ENCODE results near the gene ARHGAP21. TPM values are rescaled to one million over a fixed set of nuclear protein-coding genes. Genes with fewer than 3 reads are reported as not detected.

The ARHGAP21 gene
- total and polyA plus RNA-seq, 2 donors = 33.7 to 233 TPM

DNA sequence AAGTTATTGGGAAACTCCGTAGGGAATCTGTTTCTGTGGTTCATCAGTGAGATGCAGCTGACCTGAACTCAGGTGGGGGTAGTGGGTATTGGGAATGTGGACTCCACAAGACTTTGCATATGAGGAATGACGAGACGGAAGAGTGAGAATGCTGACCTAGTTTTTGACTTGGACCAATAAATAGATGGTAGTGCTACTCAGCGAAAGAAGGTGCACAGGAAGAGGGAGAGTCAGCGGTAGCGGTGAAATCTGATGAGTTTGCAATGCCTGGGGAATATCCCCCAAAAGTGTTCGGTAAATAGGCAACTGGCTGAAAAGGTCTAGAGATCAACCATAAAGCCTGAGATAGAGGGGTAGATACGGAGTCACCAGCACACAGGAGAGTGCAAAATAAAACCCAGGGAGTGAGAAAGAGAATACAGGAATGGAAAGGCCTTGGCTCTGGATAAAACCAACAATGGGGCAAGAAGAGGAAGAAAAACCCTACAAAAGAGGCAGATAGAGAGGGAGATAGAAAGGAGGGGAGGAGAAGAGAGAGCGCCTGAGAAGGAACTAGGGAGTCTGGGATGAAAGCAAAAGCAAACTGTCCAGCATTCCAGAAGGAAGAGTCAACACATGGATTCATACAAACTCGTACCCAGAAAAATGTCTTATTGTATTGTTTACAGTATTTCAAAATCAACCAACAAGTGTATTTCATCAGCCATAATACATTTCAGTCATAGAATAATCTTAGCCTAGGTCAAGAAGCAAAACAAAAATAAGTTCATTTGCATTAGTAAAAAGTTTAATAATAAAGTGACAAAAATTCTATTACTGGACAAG lies 5.4 kb downstream of the ARHGAP21 start:
- no peaks in the 10 kb centered on the region for H3K36me3 ChIP-seq (ENCODE audit: insufficient read depth)
- 76% methylated on average over 10 of the region's 10 CpGs for WGBS
- H3K4me1 ChIP-seq (ENCODE audit: insufficient read depth) = no peaks in the 10 kb centered on the region
- H3K27ac ChIP-seq (ENCODE audit: low read depth) = no peak overlapping the region
- H3K4me3 ChIP-seq (ENCODE audit: low read depth, low read length) = no peak overlapping the region
- no peak for DNase-seq (ENCODE audit: extremely low spot score)

DNA sequence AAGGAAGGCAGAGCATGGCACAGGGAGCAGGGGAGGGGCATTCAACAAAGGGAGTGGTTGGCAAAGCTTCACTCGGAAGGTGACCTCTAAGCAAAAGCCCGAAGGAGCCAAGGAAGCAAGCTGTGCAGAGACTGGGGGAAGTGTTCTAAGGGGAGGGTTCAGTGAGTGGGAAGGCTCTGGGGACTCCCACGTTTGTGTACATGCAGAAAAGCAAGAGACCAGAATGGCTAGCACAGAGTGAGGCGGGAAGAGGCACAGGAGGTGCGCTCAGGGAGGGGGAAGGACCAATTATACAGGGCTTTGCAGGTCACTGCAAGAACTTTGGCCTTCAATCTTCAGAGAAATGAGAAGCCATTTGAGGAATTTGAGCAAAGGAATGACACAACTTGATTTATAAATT lies 7.4 kb downstream of the ARHGAP21 start:
- Histone ChIP-seq H3K4me1 (ENCODE audit: insufficient read depth) (no peaks in the 10 kb centered on the region), H3K27ac (ENCODE audit: low read depth) (no peak overlapping the region), H3K36me3 (ENCODE audit: insufficient read depth) (no peaks in the 10 kb centered on the region), H3K4me3 (ENCODE audit: low read depth, low read length) (no peak overlapping the region)
- 63% methylated on average over 5 of the region's 5 CpGs for WGBS
- DNase-seq (ENCODE audit: extremely low spot score) = no peak

DNA sequence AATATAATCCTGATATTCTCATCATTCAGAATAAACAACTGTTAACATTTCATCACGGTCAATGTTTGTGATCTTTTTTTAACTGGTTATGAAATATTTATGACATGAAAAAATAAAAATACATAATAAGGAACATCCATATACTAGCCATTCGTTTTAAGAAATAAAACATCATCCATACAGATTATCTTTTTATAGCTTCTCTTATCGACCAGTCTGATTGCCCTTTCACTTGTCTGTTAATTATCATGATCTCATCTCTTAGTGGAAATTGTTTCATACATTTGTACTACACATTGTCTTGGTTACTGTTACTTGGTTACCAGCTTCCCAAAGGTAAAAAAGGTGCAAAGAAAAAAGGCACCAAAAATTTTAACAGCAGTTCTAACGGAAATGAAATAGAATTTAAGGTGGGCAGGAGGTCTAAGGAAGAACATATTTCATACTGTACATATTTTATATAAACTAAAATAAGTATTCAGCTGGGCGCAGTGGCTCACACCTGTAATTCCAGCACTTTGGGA lies 8.4 kb downstream of the ARHGAP21 start:
- Histone ChIP-seq H3K27ac (ENCODE audit: low read depth) (no peak overlapping the region), H3K4me1 (ENCODE audit: insufficient read depth) (no peaks in the 10 kb centered on the region), H3K36me3 (ENCODE audit: insufficient read depth) (no peaks in the 10 kb centered on the region), H3K4me3 (ENCODE audit: low read depth, low read length) (no peak overlapping the region)
- no peak for DNase-seq (ENCODE audit: extremely low spot score)
- 59% methylated on average over 5 of the region's 5 CpGs for WGBS

DNA sequence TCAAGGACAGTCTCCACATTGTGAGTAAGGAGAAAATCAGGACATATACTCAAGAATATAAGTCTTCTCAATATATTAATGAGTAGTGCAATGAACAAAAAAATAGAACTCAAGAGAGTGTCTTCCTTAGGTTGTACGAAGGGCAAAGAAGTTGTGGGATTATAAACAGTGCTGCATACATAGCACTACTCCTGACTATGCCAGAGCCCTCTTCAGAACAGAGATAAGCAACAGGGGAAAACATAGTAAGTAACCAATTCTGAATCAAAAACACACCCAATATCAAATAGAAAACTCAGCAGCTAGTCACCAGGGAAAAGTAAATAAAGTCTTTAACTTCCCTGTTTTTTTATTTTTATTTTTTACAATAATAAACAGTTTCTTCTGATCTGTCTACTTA lies 10.6 kb downstream of the ARHGAP21 start:
- Histone ChIP-seq H3K4me1 (ENCODE audit: insufficient read depth) (no peaks in the 10 kb centered on the region), H3K27ac (ENCODE audit: low read depth) (no peak overlapping the region), H3K36me3 (ENCODE audit: insufficient read depth) (no peaks in the 10 kb centered on the region), H3K4me3 (ENCODE audit: low read depth, low read length) (no peak overlapping the region)
- DNase-seq (ENCODE audit: extremely low spot score) = no peak
- WGBS = 55% methylated on average over 1 of the region's 1 CpG

DNA sequence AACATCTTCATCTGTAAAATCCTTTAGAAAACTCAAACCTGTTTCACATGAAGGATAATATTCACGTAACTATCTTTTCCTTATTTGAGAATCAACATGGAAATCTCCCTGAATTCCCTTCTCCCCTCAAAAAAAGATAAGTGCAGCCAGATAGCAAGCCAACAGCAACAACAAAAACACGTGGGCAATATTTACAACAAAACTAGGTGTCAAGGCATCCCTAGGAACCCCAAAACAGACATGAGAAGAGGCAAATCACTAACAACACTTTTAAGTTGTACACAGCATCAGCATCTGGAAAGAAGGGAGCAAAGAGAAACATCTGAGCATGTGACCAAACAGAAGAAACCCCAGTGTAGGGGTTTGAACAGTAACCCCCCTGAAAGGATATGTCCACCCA lies 12.2 kb downstream of the ARHGAP21 start:
- no peak overlapping the region for H3K4me3 ChIP-seq (ENCODE audit: low read depth, low read length)
- WGBS = 47% methylated on average over 2 of the region's 2 CpGs
- no peak for DNase-seq (ENCODE audit: extremely low spot score)
- no peak overlapping the region for H3K27ac ChIP-seq (ENCODE audit: low read depth)
- no peaks in the 10 kb centered on the region for H3K36me3 ChIP-seq (ENCODE audit: insufficient read depth)
- H3K4me1 ChIP-seq (ENCODE audit: insufficient read depth) = no peaks in the 10 kb centered on the region

DNA sequence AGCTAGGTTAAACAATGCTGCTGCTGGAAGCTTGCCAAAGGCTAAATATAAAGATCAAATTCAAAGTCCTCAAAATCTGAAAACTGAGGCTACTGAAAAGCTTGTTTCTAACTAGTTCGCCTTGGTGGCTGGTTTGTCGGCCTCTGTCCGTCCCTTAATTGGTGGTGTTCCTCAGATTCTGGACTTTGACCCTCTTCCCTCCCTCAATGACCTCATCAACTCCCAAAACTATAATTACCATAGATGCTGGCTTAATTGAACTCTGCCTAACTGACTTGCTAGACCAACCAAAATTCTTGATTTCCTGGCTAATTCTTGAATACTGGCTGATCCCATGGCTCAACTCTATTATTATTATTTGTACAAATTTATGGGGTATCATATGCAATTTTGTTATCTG lies 15.6 kb downstream of the ARHGAP21 start:
- Histone ChIP-seq H3K4me1 (ENCODE audit: insufficient read depth) (no peaks in the 10 kb centered on the region), H3K36me3 (ENCODE audit: insufficient read depth) (no peaks in the 10 kb centered on the region), H3K27ac (ENCODE audit: low read depth) (no peak overlapping the region), H3K4me3 (ENCODE audit: low read depth, low read length) (no peak overlapping the region)
- no peak for DNase-seq (ENCODE audit: extremely low spot score)
- 72% methylated on average over 3 of the region's 3 CpGs for WGBS

DNA sequence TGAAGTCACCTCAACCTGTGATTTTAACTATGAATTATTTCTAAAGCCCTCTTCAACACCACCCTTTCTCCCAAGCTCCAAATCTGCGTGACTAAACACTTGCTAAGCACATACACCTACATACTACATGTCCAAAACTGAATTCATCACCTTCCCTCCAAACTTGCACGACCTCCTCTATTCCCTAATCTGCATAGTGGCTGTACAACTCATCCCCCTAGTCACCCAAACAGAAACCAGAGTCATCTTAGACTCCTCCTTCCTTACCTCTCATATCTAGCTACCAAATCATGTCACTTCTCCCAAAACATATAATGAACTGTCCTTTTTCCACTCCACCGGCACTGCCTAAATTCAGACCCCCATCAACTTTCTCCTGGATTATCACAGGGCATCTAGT lies 16.2 kb downstream of the ARHGAP21 start:
- DNase-seq (ENCODE audit: extremely low spot score) = no peak
- H3K4me1 ChIP-seq (ENCODE audit: insufficient read depth) = no peaks in the 10 kb centered on the region
- 61% methylated on average over 3 of the region's 3 CpGs for WGBS
- H3K4me3 ChIP-seq (ENCODE audit: low read depth, low read length) = no peak overlapping the region
- no peak overlapping the region for H3K27ac ChIP-seq (ENCODE audit: low read depth)
- H3K36me3 ChIP-seq (ENCODE audit: insufficient read depth) = no peaks in the 10 kb centered on the region

DNA sequence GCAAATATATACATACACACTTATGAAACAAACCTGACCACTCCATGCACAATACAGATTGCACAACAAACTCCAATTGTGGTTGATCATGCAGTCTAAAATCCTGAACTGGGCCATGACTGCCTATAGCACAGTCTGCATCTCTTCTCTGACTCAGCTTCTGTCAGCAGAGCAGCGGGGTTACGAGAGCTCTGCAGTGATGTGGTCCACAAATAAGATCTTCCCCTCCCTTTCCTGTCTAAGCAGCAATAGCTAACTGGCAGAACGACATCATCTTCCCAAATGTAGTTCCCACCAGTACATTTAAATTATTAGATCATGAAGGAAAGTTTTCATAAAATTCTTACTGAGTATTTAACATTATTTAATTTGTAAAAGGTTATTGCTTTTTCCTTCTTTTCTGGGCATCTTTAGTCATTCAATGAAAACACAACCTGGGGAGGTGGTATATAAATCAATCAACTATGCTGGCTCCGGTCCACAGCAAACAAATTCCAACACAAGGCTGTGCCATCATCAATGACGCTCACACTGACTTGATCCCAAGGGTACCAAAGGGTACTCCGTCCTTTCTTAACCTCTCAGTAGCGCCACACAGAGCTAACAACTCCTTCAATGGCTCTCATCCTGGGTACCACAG lies 17.1 kb downstream of the ARHGAP21 start:
- H3K4me3 ChIP-seq (ENCODE audit: low read depth, low read length) = no peak overlapping the region
- no peak for DNase-seq (ENCODE audit: extremely low spot score)
- no peak overlapping the region for H3K27ac ChIP-seq (ENCODE audit: low read depth)

DNA sequence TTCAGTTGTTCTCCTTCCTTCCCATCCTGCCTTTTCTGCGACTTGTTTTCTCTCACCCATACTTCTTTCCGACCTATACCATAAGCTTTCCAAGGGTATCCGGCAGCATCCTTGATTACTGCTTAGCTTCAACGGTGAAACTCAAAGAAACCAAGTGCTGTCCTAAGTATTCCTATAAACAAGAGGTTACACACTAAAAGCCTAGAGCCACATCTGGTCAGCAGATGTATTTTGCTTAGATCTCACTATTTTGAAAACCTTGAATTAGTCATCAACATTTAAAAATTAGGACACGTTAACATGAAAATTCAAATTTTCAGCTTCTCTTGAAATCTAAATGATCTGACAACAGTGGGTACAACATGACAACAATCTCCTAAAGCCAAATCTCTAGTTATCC lies 20.0 kb downstream of the ARHGAP21 start:
- Histone ChIP-seq H3K36me3 (ENCODE audit: insufficient read depth) (no peaks in the 10 kb centered on the region), H3K27ac (ENCODE audit: low read depth) (no peak overlapping the region), H3K4me3 (ENCODE audit: low read depth, low read length) (no peak overlapping the region), H3K4me1 (ENCODE audit: insufficient read depth) (no peaks in the 10 kb centered on the region)
- 68% methylated on average over 5 of the region's 5 CpGs for WGBS
- no peak for DNase-seq (ENCODE audit: extremely low spot score)

More for the DNA sequence above, 17.1 kb downstream of the ARHGAP21 start:
- H3K36me3 ChIP-seq (ENCODE audit: insufficient read depth) = no peaks in the 10 kb centered on the region
- H3K4me1 ChIP-seq (ENCODE audit: insufficient read depth) = no peaks in the 10 kb centered on the region
- WGBS = 47% methylated on average over 7 of the region's 7 CpGs

DNA sequence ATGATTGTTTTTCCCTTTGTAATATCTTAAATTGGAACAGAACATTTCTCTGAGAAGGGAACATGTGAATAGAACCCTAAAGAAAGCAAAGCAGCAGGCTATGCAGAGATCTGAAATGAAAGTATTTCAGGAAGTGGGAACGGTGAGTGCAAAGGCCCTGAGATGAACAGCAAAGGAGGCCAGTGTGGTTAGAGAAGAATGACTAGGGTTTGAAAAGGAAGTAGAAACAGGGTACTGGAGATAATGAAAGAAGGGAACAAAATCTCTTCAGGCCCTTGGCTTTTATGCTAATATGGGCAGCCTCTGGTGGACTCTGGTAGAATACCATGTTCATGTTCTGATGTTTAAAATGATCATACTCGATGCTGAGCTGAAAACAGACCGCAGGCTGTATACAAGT lies 22.2 kb downstream of the ARHGAP21 start:
- no peak for DNase-seq (ENCODE audit: extremely low spot score)
- Histone ChIP-seq H3K4me3 (ENCODE audit: low read depth, low read length) (no peak overlapping the region), H3K4me1 (ENCODE audit: insufficient read depth) (no peaks in the 10 kb centered on the region), H3K27ac (ENCODE audit: low read depth) (no peak overlapping the region), H3K36me3 (ENCODE audit: insufficient read depth) (no peaks in the 10 kb centered on the region)
- WGBS = 86% methylated on average over 3 of the region's 3 CpGs

DNA sequence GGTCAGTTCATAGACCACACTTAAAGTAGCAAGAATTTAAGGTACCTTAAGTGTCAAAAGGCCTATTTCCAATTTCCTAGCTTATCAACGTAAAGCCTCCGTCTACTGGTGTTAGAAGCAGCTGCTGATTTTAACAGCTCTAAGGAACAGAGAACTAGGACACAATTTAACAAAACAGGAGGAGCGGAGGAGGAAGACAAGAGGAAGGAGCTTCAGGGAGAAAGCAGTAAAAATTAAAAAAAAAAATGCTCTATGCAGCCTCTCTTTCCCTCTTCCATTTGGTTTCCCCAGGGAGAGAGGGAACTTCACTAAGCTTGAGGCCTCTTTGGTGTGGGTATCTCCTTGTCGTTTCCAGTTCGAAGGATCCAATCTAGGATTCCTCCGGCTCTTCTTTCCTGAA lies 22.7 kb downstream of the ARHGAP21 start:
- DNase-seq (ENCODE audit: extremely low spot score) = no peak
- H3K27ac ChIP-seq (ENCODE audit: low read depth) = no peak overlapping the region
- 93% methylated on average over 6 of the region's 6 CpGs for WGBS
- H3K4me1 ChIP-seq (ENCODE audit: insufficient read depth) = no peaks in the 10 kb centered on the region
- no peaks in the 10 kb centered on the region for H3K36me3 ChIP-seq (ENCODE audit: insufficient read depth)
- no peak overlapping the region for H3K4me3 ChIP-seq (ENCODE audit: low read depth, low read length)

DNA sequence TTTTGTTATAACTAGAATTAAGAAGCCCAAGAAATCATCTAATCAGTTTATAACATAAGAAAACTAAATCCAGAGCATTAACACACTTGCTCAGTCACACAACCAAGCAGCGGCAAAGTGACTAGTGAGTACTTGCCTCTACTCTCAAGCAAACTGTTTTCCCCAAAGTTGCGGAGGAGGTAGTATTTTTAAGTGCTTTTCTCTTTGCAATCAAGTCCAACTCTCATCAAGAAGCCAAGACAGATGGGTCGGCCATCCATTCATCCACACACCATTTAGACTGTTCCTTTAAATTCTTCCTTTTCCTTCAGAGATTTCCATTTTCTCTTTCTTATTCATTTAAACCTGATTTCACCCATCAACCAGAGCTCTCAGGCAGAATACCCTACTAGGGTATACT lies 25.4 kb downstream of the ARHGAP21 start:
- Histone ChIP-seq H3K36me3 (ENCODE audit: insufficient read depth) (no peaks in the 10 kb centered on the region), H3K4me3 (ENCODE audit: low read depth, low read length) (no peak overlapping the region)
- WGBS = 97% methylated on average over 3 of the region's 3 CpGs

DNA sequence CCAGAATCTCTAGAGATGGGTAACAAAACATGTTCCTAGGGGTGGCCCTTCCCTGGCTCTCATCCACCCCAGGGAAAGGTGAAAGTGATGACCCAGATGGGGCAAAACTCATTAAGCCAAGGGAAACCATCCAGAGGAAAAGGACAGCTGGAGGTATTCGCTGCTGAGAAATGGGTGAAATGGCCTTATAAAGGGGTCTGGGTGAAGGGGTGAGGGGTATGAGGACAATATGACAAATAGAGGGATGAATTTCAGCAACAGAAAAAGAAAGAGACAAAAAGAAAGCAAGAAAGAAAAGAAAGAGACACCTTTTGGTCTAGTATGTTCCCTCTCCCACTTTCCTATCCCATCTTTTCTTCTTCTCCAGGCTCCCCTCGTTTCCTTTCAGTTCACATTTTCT lies 26.6 kb downstream of the ARHGAP21 start:
- no peak for DNase-seq (ENCODE audit: extremely low spot score)
- H3K4me1 ChIP-seq (ENCODE audit: insufficient read depth) = no peaks in the 10 kb centered on the region
- WGBS = 97% methylated on average over 2 of the region's 2 CpGs
- no peak overlapping the region for H3K4me3 ChIP-seq (ENCODE audit: low read depth, low read length)
- no peak overlapping the region for H3K27ac ChIP-seq (ENCODE audit: low read depth)
- H3K36me3 ChIP-seq (ENCODE audit: insufficient read depth) = no peaks in the 10 kb centered on the region

More for the DNA sequence above, 25.4 kb downstream of the ARHGAP21 start:
- Histone ChIP-seq H3K4me1 (ENCODE audit: insufficient read depth) (no peaks in the 10 kb centered on the region), H3K27ac (ENCODE audit: low read depth) (no peak overlapping the region)
- no peak for DNase-seq (ENCODE audit: extremely low spot score)

DNA sequence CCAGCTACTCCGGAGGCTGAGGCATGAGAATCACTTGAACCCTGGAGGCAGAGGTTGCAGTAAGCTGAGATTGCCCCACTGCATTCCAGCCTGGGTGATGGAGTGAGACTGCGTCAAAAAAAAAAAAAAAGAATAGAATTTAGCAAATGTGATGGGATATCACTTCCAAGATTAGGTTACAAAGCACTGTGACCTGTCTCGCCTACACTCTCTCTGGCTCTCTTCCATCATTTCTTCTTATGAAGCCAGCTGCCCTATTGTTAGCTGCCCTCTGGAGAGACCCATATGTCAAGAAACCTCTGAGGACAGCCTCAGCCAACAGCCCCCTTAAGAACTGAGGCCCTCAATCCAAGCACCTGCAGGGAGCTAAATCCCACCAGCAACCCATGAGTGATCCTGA lies 28.2 kb downstream of the ARHGAP21 start:
- Histone ChIP-seq H3K4me1 (ENCODE audit: insufficient read depth) (no peaks in the 10 kb centered on the region), H3K36me3 (ENCODE audit: insufficient read depth) (no peaks in the 10 kb centered on the region), H3K27ac (ENCODE audit: low read depth) (no peak overlapping the region), H3K4me3 (ENCODE audit: low read depth, low read length) (no peak overlapping the region)
- DNase-seq (ENCODE audit: extremely low spot score) = no peak
- 92% methylated on average over 3 of the region's 3 CpGs for WGBS

All from urinary bladder (tissue), 4 donors.